ENCODE data around the gene LZTS3. TPM values are rescaled to one million over a fixed set of nuclear protein-coding genes. Genes with fewer than 3 reads are reported as not detected.

The LZTS3 gene
- total RNA-seq, 1 donor from 2014 or later: 15.8 TPM

DNA sequence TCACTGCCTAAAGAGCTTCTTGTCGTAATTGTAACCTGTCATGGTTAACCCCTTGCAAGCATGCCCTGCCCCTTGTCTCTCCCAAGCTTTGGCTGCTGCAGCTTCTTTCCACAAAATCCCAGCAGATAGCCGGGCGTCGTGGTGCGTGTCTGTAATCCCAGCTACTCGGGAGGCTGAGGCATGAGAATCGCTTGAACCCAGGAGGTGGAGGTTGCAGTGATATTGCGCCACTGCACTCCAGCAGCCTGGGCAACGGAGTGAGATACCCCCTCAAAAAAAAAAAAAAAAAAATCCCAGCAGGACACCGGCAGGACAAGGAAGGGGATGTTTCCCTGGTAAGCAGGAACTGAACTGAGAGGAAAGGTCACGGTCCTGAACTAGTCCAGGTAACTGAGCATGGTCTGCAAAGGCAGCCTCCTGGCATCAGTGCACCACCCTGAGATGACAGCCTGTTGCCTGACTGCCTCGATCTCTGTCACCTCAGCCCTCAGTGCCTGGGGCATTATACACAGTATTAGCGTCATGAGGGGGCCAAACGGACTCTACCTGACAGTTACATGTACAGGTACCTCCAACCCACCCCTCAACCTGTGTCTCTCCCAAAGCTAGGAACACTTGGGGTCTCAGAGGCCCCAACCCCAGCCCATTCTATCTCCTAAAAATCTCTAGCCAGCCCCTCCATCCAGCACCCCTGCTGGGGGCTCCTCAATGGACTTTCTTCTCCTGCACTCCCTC lies 1.8 kb downstream of the LZTS3 start:
- TF ChIP-seq, protein P1, sequence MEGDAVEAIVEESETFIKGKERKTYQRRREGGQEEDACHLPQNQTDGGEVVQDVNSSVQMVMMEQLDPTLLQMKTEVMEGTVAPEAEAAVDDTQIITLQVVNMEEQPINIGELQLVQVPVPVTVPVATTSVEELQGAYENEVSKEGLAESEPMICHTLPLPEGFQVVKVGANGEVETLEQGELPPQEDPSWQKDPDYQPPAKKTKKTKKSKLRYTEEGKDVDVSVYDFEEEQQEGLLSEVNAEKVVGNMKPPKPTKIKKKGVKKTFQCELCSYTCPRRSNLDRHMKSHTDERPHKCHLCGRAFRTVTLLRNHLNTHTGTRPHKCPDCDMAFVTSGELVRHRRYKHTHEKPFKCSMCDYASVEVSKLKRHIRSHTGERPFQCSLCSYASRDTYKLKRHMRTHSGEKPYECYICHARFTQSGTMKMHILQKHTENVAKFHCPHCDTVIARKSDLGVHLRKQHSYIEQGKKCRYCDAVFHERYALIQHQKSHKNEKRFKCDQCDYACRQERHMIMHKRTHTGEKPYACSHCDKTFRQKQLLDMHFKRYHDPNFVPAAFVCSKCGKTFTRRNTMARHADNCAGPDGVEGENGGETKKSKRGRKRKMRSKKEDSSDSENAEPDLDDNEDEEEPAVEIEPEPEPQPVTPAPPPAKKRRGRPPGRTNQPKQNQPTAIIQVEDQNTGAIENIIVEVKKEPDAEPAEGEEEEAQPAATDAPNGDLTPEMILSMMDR (conservative IDR thresholded peaks at IDR 0.05; ENCODE audit: low read depth, low read length): no peak
- no peak overlapping the region for H3K4me3 ChIP-seq (ENCODE audit: low read depth, low read length)
- no peak for DNase-seq (ENCODE audit: low read depth)

DNA sequence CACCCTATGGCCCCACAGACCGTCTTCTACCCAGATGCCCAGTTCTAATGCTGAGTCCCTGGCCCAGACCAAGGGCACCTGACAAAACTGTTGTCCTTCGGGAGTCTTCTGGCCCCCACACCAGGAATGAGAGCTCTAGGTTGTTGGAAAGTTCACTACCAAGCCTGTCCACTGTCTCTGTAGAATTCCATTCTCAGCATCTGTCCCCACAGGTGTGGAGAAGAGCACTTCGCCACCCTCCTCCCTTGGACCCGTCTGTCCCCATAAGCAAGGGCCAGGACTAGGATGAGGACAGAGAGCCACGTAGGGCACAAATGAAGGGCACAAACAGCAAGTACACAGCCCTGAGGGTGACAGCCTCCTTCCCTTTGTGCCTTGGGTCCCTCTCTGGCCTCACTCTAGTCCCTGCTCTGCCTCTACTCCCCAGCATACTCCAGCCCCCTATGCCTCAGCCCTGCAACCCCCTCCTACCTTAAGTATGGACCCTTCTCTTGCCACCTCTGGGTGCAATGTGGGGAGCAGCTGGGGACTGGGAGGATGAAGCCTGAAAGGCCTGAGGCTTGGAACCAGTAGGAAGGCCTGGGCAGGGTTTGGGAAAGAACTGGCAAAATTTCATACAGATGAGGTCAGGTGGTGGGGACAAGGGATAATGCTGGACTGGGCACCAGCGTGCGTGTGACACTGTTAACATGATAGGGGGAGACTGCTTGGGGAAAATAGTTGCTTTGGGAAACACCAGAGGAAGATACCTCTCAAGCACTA lies 4.3 kb downstream of the LZTS3 start:
- no peak for DNase-seq (ENCODE audit: low read depth)
- TF ChIP-seq, protein P1 (conservative IDR thresholded peaks at IDR 0.05; ENCODE audit: low read depth, low read length): no peak
- H3K4me3 ChIP-seq (ENCODE audit: low read depth, low read length): no peak overlapping the region

DNA sequence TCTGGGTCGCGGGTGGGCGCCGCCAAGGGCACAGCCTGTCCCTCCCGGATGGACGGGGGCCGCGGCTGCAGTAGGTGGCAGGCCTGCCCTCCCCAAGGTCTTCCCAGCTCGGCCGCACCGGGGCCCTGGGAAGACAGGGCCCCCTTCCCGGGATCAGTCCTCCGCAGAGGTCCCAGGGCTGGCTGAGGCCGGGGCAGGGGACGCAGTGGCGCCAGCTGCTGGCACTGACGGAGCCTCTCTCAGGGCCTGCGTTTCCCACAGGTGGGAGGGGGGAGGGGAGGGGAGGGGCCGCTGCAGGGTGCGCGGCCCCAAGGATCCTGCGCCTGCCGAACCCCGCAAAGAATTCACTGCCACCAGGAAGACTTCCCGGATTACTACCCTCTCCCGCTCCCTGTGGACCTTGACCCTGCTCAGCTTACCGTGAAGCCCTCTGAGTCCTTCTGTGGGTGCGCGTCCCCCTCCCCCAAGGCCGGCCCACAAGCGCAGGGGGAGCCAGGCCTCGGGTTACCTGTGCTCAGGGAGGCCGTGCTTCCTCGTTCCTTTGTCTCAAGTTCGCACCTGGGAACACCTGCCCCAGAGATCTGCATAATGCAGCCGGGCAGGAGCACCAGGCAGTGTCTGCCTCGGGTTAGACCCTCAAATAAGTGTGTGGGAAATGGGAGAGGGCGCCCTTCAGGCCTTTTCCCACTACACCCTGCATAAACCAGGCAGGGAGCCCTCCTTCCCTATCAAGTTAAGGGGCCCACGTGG lies 5.1 kb downstream of the LZTS3 start:
- peak overlapping the region; percentile 39 for H3K4me3 ChIP-seq (ENCODE audit: low read depth, low read length)
- DNase-seq (ENCODE audit: low read depth): no peak
- TF ChIP-seq, protein P1 (conservative IDR thresholded peaks at IDR 0.05; ENCODE audit: low read depth, low read length): no peak

DNA sequence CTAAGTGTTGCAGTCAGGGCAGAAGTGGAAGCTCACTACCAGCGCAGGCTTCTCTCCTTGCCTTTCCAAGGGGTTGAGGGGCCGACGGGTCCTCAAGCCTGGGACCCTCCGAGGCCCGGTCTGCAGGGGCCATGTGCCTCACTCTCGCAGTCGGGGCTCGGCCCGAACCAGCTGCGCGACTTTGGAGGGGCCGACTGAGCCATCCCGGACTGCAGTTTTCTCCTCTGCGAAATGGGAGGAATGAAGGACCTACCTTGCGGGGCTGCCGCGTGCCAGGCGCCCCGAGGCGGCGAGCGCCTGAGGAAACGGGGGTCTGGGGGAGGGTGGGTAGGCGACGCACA lies 5.6 kb downstream of the LZTS3 start:
- TF ChIP-seq, protein P1 (conservative IDR thresholded peaks at IDR 0.05; ENCODE audit: low read depth, low read length): no peak
- peak overlapping the region; percentile 39 for H3K4me3 ChIP-seq (ENCODE audit: low read depth, low read length)

DNA sequence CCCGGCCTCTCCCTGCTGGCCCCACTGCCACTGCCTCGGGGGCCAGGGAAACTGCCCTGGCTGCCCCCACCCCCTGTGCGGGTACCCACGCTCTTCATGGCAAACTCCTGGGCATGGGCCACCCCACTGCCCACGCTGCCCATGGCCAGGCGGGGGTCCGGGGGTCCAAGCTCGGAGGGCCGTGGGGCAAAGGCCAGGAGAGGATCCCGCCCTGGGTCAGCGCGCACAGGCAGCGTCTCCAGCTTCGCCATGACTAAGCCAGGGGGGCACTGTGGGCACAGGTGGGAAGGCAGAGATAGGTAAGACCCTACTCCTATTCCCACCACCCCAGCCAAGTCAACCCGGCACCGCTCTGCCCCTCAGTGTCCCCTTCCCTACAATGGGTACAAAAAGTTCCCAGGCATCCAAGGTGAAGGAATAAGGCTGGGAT lies 6.4 kb downstream of the LZTS3 start:
- H3K4me3 ChIP-seq (ENCODE audit: low read depth, low read length): no peak overlapping the region
- TF ChIP-seq, protein P1 (conservative IDR thresholded peaks at IDR 0.05; ENCODE audit: low read depth, low read length): no peak

More for the DNA sequence above, 5.6 kb downstream of the LZTS3 start:
- DNase-seq (ENCODE audit: low read depth): no peak

DNA sequence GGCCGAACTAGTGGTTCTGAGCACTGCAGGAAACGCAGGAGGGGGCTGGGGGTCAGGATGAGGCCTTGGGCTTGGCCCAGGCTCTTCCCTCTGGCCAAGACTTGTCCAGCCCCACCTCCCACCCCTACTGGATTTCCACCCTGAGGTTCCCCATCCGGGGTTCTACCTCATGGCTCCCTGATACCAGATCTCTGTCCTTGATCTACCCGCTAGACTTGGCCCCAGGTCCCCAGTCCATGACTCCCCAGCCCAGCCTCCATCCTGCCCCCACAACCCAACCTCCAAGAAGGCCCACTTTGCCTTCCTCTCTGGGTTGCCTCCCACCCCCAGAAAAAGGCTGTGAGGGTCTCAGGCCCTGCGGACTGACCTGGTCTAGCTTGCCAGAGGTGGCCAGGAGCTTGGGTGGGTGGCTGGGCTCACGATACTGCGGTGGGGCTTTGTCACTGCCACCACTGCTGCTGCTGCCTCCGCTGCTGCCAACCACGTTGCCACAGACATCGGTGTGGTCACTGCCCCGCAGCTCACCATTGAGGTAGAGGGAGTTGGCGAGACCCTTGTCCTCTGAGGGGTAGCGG lies 6.9 kb downstream of the LZTS3 start:
- DNase-seq (ENCODE audit: low read depth): no peak
- TF ChIP-seq, protein P1 (conservative IDR thresholded peaks at IDR 0.05; ENCODE audit: low read depth, low read length): no peak
- H3K4me3 ChIP-seq (ENCODE audit: low read depth, low read length): no peak overlapping the region

More for the DNA sequence above, 6.4 kb downstream of the LZTS3 start:
- DNase-seq (ENCODE audit: low read depth): no peak

Measured in epithelial cell of proximal tubule (primary cell).